Panc1 (cell line): ENCODE measurements around the gene GGA1.

Source experiments
- POLR2AphosphoS5 ChIP-seq: IDR thresholded peaks from 2 replicates; pipeline ENCODE4 v1.6.1; 2012; ENCODE audit warnings: mild to moderate bottlenecking, low read depth, low read length, moderate library complexity
- REST ChIP-seq, 2 experiments: IDR thresholded peaks; 2 replicates each; pipeline ENCODE4 v1.6.1; 2011 to 2012; ENCODE audit warnings: low read depth in 2 of 2, control low read depth in 1 of 2, low read length in 1 of 2, mild to moderate bottlenecking in 1 of 2, moderate library complexity in 1 of 2; ENCODE audit not compliant: insufficient read depth in 1 of 2
- SIN3A ChIP-seq: IDR thresholded peaks from 2 replicates; pipeline ENCODE4 v1.6.1; 2012; ENCODE audit warnings: low read depth, mild to moderate bottlenecking, low read length, moderate library complexity, borderline replicate concordance; ENCODE audit not compliant: insufficient read depth
- TCF7L2 ChIP-seq: IDR thresholded peaks from 2 replicates; pipeline ENCODE4 v1.6.1; 2011; ENCODE audit warnings: mild to moderate bottlenecking, low read depth, low read length, inconsistent platforms
- TF ChIP-seq, protein P1 (sequence below): fragments of 450-650 bp; IDR thresholded peaks from 2 replicates; pipeline ENCODE4 v1.5.1; 2017; ENCODE audit warnings: mild to moderate bottlenecking

- TF ChIP-seq, protein P1, sequence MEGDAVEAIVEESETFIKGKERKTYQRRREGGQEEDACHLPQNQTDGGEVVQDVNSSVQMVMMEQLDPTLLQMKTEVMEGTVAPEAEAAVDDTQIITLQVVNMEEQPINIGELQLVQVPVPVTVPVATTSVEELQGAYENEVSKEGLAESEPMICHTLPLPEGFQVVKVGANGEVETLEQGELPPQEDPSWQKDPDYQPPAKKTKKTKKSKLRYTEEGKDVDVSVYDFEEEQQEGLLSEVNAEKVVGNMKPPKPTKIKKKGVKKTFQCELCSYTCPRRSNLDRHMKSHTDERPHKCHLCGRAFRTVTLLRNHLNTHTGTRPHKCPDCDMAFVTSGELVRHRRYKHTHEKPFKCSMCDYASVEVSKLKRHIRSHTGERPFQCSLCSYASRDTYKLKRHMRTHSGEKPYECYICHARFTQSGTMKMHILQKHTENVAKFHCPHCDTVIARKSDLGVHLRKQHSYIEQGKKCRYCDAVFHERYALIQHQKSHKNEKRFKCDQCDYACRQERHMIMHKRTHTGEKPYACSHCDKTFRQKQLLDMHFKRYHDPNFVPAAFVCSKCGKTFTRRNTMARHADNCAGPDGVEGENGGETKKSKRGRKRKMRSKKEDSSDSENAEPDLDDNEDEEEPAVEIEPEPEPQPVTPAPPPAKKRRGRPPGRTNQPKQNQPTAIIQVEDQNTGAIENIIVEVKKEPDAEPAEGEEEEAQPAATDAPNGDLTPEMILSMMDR, result no peak
- TF ChIP-seq REST (IDR thresholded peaks at IDR 0.05; ENCODE audit: insufficient read depth in 1 of 2, low read depth in 2 of 2, low read length in 1 of 2), result no peak
- TF ChIP-seq SIN3A, result no peak
- no peak for TF ChIP-seq POLR2AphosphoS5
- TF ChIP-seq TCF7L2, result no peak
These were observed 24.5 kb downstream of the GGA1 start for GRCh38 chr22:37633089-37633624.
